Endometrial microvascular endothelial cells (primary cell): ENCODE results near the gene SPAG16. TPM values are rescaled to one million over a fixed set of nuclear protein-coding genes. Genes with fewer than 3 reads are reported as not detected.
"Not testable (repeated sequence)": the region's sequence is repeated elsewhere in the genome, so short reads cannot be mapped to it uniquely, and the experiment has no call there.

Source experiments
- in situ Hi-C: cut with HindIII; loops from 2 replicates; pipeline ENCODE4 v1.10.0; 2017; ENCODE audit warnings: low sequenced_read_pairs, low pct_unique_long_range_greater_than_20kb; ENCODE audit errors: inconsistent ontology term
- total RNA-seq: library from RNA; depleted of rRNA; stranded (reverse); fragments of >200 nt; gene quantifications from one replicate; pipeline ENCODE4 v1.2.3, GENCODE V29; 2015; ENCODE audit errors: inconsistent ontology term

The SPAG16 gene
- total RNA-seq, 1 donor from 2014 or later: 13.3 TPM

DNA sequence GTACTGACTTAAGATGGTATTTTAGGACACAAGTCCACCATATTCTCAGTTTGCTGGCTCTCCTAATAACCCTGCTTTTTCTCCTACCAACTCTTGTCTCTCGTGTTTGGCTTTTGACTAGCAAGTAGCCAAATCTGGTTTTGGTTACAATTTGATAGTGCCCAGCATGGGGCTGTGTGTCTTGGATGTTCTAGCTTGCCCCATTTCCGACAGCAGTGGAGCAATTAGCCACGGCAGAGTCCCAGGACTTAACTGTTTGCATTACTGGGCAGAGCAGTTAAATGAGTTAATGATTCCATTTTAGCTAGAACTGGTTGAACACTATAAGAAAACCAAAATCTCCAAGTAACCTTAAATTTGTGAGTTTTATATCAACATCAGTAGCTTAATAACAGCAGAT lies 18.6 kb upstream of the SPAG16 start:
- in situ Hi-C loops: no loop called here

DNA sequence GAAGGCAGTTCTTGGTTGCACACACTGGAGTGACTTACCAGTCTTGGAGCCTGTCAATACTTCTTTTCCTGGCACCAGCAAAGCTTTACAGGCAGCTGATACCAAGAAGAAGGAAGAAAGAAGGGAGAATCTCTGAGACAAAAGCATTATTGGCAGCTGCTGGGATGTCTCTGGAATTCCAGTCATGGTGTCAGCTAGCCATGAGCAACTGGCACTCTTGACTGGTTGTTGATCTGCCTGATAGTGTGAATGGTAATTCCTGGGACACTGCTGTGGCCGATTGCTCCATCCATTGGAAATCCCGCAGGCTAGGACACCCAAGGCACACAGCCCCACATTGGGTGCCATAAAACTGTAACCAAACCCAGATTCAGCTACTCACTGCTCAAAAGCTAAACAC lies 17.8 kb upstream of the SPAG16 start:
- in situ Hi-C loops: no loop called here

DNA sequence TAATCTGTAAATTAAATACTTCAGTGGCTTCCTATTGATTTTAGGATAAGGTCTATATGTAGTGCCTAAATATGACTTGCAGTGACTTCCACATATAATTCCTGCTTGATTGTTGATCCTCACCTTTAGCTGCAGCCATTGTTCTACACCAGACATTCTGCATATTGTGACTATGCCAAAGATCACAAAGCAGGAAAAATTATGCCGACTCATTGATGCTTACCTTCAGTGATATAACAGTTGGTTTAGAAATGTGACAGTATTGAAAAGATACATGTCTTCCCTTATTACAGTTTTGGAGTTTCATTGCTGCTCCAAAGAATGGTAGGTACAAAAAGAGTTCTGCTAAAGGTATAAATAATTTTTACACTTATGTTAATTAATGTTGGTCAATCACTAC lies 12.3 kb upstream of the SPAG16 start:
- in situ Hi-C loops: no loop called here

DNA sequence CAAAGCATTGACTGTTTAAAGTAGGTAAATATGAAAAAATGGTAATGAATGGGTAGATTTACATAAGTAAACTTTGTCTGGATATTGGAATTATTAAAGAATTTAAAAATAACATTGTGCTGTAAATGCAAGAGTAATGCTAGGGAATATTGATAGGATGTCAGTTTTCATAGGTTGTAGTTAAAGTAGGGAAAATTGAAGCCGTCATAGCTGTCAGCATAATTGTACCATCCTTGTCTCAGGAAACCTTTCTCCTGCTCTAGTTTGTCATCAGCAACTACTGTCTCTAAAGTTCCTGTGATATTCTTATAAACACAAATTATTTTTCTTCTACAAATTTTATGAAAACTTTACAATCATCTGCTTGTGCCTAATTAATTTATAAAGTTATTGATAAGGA lies 10.1 kb upstream of the SPAG16 start:
- in situ Hi-C loops: no loop called here

DNA sequence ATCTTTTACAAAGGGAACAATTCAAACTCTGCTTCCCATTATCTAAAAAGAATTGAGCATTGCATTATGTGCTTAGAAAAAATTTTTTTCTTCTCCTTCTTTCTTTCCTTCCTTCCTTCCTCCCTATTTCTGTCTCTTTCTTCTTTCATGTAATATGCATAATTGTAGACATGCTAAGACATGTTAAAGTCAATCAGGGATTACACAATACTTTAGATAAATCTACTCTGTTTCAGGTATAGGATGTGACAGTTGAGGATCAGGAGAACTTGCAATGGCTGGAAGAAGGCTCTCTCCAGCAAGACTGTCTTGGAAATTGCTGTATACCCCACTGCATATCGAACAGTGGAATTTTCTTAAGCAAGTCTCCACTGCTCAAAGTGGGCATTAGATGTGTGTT lies 9.0 kb upstream of the SPAG16 start:
- in situ Hi-C loops: no loop called here

DNA sequence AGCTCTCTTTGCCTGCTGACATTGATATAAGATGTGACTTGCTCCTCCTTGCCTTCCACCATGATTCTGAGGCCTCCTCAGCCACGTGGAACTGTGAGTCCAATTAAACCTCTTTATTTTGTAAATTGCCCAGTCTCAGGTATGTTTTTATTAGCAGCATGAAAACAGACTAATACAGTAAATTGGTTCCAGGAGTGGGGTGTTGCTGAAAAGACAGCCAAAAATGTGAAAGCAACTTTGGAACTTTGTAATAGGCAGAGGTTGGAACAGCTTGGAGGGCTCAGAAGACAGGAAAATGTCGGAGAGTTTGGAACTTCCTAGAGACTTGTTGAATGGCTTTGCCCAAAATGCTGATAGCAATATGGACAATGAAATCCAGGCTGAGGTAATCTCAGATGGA lies 7.1 kb upstream of the SPAG16 start:
- in situ Hi-C loops: not testable (repeated sequence)

DNA sequence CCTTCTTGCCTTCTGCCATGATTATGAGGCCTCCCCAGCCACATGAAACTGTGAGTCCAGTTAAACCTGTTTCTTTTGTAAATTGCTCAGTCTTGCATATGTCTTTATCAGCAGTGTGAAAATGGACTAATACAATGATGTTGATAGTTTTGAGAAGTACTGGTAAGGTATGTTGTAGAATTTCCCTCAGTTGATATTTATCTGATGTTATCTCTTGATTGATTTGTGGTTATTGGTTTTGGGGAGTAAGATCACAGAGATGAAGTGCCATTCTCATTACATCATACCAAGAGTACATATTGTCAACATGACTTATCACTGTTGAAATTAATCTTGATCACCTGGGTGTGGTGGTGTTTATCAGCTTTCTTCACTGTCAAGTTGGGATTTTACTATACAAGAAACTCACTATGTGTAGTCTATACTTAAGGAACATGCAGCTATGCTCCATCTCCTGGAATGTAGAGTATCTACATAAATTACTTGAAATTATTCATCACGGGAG lies 5.1 kb upstream of the SPAG16 start:
- in situ Hi-C loops: no loop called here

DNA sequence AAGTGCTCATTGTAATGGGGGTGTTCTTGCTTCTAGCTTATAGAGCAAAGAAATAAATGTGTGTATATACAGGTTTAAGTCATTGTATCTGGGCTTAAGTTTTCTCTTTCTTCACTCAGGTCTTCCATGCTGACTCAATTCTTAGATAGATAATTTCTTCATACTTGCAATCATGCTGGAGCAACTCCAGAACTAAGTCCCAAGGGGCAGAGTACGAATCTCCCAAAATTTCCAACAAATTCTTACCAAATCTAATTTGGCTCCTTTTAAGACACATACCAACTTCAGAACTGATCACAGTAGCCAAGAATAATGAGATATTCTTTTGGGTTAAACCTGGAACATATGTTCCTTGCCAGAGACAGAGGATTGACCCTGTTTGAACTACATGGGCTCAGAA lies 4.3 kb upstream of the SPAG16 start:
- in situ Hi-C loops: no loop called here

DNA sequence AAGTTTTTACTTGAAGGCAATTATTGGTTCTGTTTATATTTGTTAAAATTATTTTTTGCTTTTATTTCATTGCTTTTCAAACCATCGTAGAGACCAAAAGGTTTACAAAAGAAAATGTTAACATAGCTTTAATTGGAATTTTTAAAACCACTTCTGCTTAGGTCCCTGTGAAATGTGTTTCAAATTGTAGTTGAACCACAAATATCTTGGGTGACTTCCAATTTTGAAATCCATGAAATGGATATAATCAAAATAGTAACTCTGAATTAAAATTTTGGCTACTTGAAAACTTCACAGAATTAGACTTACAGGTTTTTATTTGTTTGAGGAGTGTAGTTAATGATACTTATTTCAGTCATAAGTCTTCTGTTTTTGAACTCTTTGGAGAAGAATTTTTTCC lies 3.1 kb upstream of the SPAG16 start:
- in situ Hi-C loops: no loop called here

DNA sequence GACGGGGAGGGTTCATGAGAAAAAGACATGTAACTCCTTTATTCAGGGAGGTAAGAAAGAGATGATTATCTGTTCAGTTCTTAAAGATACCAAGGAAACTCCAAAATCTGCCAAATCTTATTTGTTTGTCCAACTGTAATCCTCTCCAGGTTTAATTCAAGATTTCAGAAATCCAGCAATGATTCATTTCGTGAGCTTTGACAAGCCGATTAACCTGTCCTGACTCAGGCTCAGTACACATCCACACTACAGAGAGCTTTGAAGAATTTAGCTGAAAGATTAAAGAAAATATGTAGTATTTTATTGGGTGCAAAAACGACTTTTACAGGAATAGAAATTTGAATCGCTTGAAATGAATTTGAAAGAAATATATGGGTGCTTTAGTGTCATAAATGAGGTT lies 1.1 kb downstream of the SPAG16 start:
- in situ Hi-C loops: no loop called here

DNA sequence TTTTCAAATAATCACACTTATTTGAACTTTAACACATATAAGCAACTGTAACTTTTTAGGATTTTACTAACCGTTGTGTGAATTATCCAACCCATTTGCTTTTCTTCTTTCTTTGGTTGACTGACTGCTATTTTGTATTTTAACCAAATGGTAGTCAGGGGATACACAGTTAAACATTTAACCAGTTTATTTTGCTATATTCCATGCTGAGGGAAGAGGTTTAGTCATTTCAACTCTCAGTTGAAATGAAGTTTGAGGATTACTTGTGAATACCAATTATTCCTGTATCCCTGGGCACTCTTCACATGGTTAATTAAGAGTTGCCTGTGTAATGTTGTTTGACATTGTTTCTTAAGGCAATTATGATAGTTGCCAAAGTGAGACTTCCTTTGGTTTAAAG lies 1.9 kb downstream of the SPAG16 start:
- in situ Hi-C loops: no loop called here

DNA sequence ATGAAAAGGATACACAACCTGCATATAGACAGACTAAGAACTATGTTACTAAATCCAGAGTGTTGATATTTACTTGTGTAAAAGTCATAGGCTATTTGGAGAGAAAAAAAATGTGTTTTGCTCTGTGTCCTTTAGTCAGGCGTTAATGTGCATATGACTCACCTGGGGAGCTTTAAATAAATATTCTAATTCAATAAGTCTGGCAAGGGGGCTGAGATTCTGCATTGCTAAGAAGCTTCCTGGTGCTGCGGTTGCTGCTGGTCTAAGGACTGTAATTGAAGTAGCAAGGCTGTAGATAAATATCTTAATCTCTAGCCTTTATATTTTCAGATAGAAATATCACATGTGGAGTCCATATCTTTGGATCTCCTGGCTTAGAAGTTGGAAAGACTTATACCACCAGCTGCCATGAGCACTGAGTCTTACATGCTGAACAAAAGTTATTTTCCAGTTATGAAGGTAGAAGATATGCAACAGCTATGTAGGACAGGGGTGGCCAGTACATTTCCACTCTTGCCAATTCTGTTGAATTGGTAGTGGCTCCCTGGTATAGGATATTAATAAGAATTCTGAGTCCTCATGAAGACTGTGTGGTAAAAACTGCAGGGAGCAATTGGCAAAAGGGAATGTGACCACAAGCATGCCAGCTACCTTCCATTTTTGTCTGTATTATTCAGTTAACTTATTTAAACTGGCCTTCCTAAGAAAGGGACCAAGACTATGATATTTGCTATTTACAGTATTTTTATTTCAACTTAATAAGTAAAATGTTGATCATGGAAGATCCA lies 4.8 kb downstream of the SPAG16 start:
- in situ Hi-C loops: no loop called here

DNA sequence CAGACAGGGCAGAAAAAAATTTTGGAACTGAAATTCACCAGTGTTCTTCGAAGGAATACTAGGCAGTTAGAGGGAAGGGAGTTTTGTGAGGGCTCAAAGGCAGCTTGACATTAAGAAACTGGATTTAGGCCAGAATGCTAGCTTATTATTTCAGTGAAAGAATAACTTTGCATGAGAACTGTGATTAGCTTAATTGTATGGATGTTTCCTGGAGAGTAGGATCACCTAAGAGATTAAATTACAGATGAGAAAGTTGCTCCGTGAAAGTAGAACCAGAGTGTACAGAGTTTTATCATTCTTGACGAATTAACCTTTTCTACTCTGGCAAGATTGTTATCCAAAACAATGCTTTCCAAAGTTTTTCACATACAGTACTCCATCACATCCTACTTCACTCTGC lies 6.2 kb downstream of the SPAG16 start:
- in situ Hi-C loops: no loop called here

DNA sequence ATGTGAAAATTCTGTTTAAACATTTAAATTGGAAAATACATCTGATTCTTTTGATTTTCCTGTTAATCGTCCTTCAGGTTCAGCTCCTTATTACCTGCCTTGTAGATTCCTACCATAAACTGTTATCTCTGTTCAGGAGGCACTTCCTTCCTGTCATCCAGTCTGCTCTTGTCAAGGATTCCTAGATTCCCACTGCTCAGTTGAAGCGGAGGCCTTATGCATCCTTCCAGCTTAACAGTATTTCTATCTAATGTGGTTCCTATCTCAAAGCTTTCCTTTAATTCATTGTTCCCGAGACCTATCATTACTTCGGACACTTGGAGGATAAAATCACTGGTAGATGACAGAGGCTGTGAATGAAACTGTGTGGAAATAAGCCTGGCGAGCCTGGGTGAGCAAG lies 12.0 kb downstream of the SPAG16 start:
- in situ Hi-C loops: no loop called here

DNA sequence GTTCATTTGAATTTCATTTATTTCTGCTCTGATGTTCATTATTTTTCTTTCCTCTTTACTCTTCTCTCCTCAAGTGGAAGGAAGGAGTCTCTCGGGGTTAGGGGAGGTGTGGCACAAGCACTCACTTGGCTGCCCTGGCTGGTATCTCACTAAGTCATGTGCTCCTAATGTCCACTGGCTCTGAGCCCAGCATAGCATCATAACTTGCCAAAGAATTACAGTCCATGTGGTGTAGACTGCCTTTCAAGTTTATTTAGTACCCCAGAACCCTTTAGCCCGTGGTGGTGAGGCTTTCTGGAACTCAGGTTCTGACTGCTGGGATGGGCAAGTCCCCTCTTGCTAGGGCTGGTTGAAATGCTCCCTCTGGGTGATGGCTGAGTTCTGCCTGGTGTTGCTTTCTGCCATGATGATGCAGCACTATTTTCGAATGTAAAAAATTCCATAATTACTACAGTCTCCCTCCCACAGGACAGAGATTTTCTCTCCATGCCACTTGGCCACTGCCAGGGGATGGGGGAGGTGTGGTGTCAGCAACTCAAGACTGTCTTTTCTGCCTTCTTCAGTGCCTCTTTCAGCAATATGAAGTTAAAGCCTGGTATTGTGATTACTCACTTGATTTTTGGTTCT lies 22.2 kb downstream of the SPAG16 start:
- in situ Hi-C loops: no loop called here

DNA sequence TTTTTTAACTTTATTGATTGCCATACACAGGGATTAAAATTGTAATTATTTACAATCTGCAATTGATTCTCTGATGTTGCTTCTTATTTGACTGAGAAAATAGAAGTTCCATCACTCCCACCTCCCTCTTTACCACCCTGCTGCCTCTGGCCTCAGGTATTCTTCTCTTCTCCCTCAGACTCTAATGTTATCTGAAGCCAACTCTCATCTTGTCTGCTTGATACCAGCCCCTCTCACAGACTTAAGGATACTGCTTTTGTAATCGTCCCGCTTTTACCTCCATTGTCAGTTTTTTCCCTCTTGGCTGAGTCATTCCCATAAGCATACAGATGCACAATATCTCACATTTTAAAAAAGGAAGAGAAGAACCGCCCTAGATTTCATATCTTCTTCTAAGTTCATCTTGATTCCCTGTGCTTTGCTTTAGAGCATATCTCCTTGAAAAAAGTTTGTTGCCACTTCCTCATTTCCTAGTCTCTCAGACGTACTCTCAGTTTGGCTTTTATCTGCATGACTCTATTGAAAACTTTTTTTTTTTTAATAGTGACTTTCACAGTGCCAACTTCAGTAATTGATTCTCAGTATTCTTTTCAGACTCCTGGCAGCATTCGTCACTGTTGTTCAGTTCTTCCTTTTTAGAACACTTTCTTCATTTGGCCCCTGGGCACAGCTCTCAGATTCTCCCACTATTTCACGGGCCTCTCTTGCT lies 31.1 kb downstream of the SPAG16 start:
- in situ Hi-C loops: no loop called here

DNA sequence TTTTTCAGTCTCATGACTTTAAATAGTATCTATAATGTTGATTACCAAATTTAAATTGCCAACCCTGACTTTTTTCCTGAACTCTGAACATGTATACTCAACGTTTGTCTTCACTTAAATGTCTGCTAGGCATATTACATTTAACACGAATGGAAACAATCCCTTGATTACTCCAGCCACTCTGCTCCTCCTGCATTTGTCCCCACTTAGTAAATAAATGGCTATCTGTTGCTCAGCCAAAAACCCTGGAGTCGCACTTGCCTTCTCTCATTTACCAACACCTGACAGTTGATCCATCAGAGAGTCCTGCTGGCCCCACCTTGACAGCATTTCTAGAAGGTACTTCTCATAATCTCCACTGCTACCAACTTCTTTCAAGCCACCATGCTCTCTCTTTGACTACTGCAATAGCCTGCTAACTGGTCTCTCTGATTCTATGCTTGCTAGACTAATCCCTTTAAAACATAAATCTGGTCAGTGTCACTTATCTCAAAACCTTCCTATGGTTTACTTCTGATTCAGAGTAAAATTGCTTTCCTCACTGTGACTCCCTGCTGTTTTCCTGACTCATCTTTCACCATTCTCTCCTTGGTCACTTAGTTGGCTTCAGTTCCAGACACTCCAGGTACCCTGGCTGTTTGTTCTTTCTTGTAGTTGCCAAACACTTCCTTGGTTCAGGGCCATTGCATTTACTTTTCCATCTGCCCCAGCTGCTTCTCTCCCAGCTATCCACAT lies 31.9 kb downstream of the SPAG16 start:
- in situ Hi-C loops: no loop called here

DNA sequence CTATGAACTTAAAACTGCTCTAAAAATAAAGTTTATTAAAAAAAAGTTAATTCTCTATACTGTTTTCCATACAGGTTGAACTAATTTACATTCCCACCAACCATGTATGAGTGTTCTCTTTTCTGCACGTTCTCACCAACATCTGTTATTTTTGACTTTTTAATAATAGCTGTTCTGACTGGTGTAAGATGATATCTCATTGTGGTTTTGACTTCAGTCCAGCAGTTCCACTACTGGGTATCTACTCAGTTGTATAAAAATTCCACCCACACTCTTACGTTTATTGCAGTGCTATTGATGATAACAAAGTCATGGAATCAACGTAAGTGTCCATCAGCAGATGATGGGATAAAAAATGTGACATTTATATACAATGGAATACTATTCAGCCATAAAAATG lies 33.7 kb downstream of the SPAG16 start:
- in situ Hi-C loops: no loop called here

DNA sequence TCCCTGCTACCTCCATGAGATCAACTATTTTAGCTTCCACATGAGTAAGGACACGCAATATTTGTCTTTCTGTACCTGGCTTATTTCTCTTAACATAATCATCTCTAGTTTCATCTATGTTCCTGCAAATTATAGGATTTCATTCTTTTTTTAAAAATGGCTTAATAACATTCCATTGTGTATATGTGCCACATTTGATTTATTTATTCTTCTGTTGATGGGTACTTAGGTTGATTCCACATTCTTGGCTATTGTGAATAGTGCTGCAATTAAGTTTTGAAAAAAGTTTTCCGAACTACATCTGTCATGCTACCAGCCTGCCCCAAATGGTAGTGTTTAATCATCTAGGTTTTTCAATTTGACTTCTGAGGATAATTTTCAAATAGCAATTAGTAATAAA lies 36.3 kb downstream of the SPAG16 start:
- in situ Hi-C loops: no loop called here
